Type B pancreatic cell (in vitro differentiated cells): Measurements from ENCODE around the gene IL21R. TPM values are rescaled to one million over a fixed set of nuclear protein-coding genes. Genes with fewer than 3 reads are reported as not detected.
A peak's percentile ranks its signal among the peaks of the same experiment; 100 is the strongest.

Experiments used
- DNase-seq: peaks from one replicate; pipeline ENCODE4 v3.0.0; 2021; ENCODE audit warnings: mixed read lengths; ENCODE audit not compliant: unreplicated experiment; ENCODE audit errors: extremely low spot score
- H3K27ac Mint-ChIP-seq: 2 replicates; pipeline ENCODE4 v1.8.0; 2021; ENCODE audit warnings: mild to moderate bottlenecking, mixed read lengths
- H3K27me3 Mint-ChIP-seq: 2 replicates; pipeline ENCODE4 v1.8.0; 2021; ENCODE audit warnings: mixed read lengths
- H3K36me3 Mint-ChIP-seq: 2 replicates; pipeline ENCODE4 v1.8.0; 2021; ENCODE audit warnings: mixed read lengths
- H3K4me1 Mint-ChIP-seq: one replicate; pipeline ENCODE4 v1.8.0; 2021; ENCODE audit warnings: mixed read lengths; ENCODE audit not compliant: unreplicated experiment
- H3K4me3 Mint-ChIP-seq: 2 replicates; pipeline ENCODE4 v1.8.0; 2021; ENCODE audit warnings: mild to moderate bottlenecking, mixed read lengths
- H3K9me3 Mint-ChIP-seq: 2 replicates; pipeline ENCODE4 v1.8.0; 2021; ENCODE audit warnings: mixed read lengths
- total RNA-seq: library from RNA; stranded (reverse); gene quantifications from 2 replicates; pipeline ENCODE4 v1.2.1, GENCODE V29; 2021; ENCODE audit warnings: low replicate concordance
- TF ChIP-seq, protein P1 (sequence below): fragments of 200-600 bp; sonication (generic); conservative IDR thresholded peaks from 2 replicates; pipeline ENCODE4 v1.5.0; 2021; ENCODE audit warnings: antibody characterized with exemption, mild to moderate bottlenecking

The IL21R gene
- total RNA-seq, 1 donor from 2014 or later, result 0.29 TPM

DNA sequence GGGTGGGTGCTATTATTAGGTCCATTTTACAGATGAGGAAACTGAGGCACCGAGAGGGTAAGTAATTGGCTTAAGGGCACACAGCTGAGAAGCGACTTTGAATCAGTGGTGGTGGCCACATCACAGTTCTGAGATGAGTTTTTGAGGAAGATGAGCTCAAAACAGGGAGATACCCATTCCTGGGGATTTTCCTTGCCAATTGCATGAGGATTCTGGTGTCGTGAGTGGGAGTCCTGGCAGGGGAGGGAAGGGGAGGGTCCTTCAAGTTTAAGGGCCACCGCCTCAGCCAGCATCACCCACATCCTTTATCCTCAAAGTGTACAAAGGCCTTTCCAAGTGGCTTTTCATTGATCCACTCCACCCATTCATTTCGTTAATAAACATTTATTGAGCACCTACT, 45.3 kb downstream of the IL21R start:
- Mint-ChIP-seq H3K27ac (no peak overlapping the region), H3K27me3 (peaks cover 3% of the 10 kb centered on the region), H3K4me3 (no peak overlapping the region), H3K4me1 (peaks cover 13% of the 10 kb centered on the region), H3K9me3 (no peaks in the 10 kb centered on the region), H3K36me3 (no peaks in the 10 kb centered on the region)
- TF ChIP-seq, protein P1, sequence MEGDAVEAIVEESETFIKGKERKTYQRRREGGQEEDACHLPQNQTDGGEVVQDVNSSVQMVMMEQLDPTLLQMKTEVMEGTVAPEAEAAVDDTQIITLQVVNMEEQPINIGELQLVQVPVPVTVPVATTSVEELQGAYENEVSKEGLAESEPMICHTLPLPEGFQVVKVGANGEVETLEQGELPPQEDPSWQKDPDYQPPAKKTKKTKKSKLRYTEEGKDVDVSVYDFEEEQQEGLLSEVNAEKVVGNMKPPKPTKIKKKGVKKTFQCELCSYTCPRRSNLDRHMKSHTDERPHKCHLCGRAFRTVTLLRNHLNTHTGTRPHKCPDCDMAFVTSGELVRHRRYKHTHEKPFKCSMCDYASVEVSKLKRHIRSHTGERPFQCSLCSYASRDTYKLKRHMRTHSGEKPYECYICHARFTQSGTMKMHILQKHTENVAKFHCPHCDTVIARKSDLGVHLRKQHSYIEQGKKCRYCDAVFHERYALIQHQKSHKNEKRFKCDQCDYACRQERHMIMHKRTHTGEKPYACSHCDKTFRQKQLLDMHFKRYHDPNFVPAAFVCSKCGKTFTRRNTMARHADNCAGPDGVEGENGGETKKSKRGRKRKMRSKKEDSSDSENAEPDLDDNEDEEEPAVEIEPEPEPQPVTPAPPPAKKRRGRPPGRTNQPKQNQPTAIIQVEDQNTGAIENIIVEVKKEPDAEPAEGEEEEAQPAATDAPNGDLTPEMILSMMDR, result no peak
- no peak for DNase-seq

DNA sequence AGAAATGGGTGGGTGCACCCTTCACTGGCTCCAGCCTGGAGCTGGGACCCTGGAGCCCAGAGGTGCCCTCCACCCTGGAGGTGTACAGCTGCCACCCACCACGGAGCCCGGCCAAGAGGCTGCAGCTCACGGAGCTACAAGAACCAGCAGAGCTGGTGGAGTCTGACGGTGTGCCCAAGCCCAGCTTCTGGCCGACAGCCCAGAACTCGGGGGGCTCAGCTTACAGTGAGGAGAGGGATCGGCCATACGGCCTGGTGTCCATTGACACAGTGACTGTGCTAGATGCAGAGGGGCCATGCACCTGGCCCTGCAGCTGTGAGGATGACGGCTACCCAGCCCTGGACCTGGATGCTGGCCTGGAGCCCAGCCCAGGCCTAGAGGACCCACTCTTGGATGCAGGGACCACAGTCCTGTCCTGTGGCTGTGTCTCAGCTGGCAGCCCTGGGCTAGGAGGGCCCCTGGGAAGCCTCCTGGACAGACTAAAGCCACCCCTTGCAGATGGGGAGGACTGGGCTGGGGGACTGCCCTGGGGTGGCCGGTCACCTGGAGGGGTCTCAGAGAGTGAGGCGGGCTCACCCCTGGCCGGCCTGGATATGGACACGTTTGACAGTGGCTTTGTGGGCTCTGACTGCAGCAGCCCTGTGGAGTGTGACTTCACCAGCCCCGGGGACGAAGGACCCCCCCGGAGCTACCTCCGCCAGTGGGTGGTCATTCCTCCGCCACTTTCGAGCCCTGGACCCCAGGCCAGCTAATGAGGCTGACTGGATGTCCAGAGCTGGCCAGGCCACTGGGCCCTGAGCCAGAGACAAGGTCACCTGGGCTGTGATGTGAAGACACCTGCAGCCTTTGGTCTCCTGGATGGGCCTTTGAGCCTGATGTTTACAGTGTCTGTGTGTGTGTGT, 46.8 kb downstream of the IL21R start:
- H3K4me3 Mint-ChIP-seq, result no peak overlapping the region
- H3K4me1 Mint-ChIP-seq, result peaks cover 13% of the 10 kb centered on the region
- no peaks in the 10 kb centered on the region for H3K36me3 Mint-ChIP-seq
- H3K27ac Mint-ChIP-seq, result no peak overlapping the region
- H3K9me3 Mint-ChIP-seq, result no peaks in the 10 kb centered on the region
- TF ChIP-seq, protein P1, result no peak
- H3K27me3 Mint-ChIP-seq, result peaks cover 3% of the 10 kb centered on the region
- no peak for DNase-seq

DNA sequence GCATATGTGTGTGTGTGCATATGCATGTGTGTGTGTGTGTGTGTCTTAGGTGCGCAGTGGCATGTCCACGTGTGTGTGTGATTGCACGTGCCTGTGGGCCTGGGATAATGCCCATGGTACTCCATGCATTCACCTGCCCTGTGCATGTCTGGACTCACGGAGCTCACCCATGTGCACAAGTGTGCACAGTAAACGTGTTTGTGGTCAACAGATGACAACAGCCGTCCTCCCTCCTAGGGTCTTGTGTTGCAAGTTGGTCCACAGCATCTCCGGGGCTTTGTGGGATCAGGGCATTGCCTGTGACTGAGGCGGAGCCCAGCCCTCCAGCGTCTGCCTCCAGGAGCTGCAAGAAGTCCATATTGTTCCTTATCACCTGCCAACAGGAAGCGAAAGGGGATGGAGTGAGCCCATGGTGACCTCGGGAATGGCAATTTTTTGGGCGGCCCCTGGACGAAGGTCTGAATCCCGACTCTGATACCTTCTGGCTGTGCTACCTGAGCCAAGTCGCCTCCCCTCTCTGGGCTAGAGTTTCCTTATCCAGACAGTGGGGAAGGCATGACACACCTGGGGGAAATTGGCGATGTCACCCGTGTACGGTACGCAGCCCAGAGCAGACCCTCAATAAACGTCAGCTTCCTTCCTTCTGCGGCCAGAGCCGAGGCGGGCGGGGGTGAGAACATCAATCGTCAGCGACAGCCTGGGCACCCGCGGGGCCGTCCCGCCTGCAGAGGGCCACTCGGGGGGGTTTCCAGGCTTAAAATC, 47.6 kb downstream of the IL21R start:
- DNase-seq, result no peak
- Mint-ChIP-seq H3K27me3 (peaks cover 3% of the 10 kb centered on the region), H3K27ac (peak overlapping the region; percentile 34)

DNA sequence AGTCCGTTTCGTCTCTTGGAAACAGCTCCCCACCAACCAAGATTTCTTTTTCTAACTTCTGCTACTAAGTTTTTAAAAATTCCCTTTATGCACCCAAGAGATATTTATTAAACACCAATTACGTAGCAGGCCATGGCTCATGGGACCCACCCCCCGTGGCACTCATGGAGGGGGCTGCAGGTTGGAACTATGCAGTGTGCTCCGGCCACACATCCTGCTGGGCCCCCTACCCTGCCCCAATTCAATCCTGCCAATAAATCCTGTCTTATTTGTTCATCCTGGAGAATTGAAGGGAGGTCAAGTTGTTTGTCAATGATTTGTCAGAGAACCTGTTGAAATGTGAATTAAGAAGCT, 48.2 kb downstream of the IL21R start:
- Mint-ChIP-seq H3K9me3 (no peaks in the 10 kb centered on the region), H3K27ac (peak overlapping the region; percentile 34), H3K4me1 (peaks cover 13% of the 10 kb centered on the region), H3K4me3 (no peak overlapping the region), H3K36me3 (no peaks in the 10 kb centered on the region), H3K27me3 (peaks cover 3% of the 10 kb centered on the region)
- no peak for DNase-seq
- TF ChIP-seq, protein P1, result no peak

More for the DNA sequence above, 47.6 kb downstream of the IL21R start:
- peaks cover 13% of the 10 kb centered on the region for H3K4me1 Mint-ChIP-seq
- no peaks in the 10 kb centered on the region for H3K9me3 Mint-ChIP-seq
- H3K4me3 Mint-ChIP-seq, result no peak overlapping the region
- TF ChIP-seq, protein P1, result no peak
- no peaks in the 10 kb centered on the region for H3K36me3 Mint-ChIP-seq

DNA sequence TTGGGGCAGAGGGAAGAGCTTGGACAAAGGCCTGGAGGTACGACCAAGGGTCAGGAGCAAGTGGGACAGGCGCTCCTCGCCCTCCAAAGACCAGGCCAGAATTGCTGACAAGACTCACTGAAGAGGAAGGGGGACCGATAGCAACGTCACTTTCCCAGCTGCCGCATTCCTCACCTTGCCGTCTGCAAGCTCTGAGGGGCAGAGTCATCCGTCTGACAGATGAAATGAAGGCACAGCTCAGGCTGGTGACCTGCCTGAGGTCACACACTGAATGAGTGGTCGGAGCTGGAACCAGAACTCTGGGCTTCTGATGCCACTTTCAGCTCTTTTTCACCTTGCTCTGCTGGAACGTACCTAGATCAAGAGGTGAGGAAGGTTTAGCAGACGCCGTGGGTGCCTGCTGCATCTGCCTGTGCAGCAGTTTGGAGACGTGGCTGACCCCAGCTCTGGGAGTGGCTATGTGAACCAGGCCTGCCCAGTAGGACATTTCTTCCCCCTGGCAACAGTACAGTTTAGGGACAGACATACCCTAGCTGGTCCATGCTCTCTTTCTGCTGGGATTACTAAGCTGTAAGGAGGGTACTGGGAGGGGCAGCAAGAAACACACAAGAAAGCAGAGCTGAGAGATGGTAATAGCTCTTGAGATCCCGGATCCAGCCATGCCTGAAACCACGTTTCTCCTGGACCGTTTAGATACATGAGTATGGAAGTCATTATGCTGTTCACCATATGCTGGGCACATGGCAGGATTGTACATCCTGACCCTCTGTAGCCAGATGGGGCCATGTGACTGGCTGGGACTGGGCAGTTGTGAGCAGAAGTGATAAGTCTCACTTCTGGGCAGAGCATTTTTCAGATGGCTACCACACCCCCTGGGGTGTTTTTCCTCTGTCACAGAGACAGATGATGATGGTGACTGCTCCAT, 50.9 kb downstream of the IL21R start:
- TF ChIP-seq, protein P1, result no peak
- H3K27ac Mint-ChIP-seq, result no peak overlapping the region
- H3K27me3 Mint-ChIP-seq, result peaks cover 3% of the 10 kb centered on the region

More for the DNA sequence above, 50.9 kb downstream of the IL21R start:
- H3K9me3 Mint-ChIP-seq, result no peaks in the 10 kb centered on the region
- DNase-seq, result no peak
- H3K4me3 Mint-ChIP-seq, result no peak overlapping the region
- H3K4me1 Mint-ChIP-seq, result peaks cover 19% of the 10 kb centered on the region
- H3K36me3 Mint-ChIP-seq, result no peaks in the 10 kb centered on the region
